D721Med (cell line): ENCODE results near the gene DHRS13.
"Not testable (repeated sequence)": the region's sequence is repeated elsewhere in the genome, so short reads cannot be mapped to it uniquely, and the experiment has no call there.

Source experiments
- DNase-seq: peaks from one replicate; pipeline ENCODE4 v3.0.0; 2011; ENCODE audit warnings: low spot score; ENCODE audit not compliant: insufficient read length
- FAIRE-seq: peaks from 2 replicates; lab custom pipeline; 2011; peaks lifted over from hg19 to GRCh38; lab: Jason Lieb, UNC
- TF ChIP-seq, protein P1 (sequence below): IDR thresholded peaks from 2 replicates; pipeline ENCODE4 v1.5.1; 2012; ENCODE audit warnings: mild to moderate bottlenecking, control low read depth; ENCODE audit not compliant: insufficient read depth; ENCODE audit errors: missing control alignments

The DHRS13 gene

DNA sequence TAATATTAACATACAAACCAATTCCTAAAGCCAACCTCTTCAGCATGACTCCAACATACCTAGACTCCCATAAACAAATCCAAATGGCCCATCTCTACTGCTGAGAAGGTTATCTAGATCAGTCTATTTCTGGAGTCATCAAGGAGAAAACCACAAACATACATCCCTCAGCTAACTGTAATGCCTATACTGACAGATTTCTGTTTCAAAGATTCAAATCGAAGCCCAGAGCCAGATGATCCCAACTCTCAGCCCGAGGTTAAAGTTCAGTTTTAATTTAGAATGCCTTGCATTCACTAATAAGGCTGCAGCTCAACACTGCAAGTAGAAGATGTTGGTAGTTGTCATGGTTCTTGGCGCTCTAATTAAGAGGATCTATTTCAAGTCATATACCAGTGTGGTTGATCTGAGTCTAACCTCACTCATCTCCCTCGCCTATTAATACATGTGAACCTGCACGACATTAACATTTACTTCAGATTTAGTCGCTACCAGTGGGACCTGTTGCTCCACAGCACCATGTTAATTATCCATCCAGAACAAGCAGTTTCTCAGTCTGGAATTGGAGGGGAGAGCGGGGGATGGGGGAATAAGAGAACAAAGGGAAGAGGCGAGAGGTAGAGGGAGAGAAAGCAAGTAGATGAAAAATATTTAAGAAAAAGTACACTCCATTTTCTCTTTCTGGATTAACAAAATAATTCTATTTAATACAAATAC, 33.0 kb upstream of the DHRS13 start:
- FAIRE-seq, result no peak
- TF ChIP-seq, protein P1, sequence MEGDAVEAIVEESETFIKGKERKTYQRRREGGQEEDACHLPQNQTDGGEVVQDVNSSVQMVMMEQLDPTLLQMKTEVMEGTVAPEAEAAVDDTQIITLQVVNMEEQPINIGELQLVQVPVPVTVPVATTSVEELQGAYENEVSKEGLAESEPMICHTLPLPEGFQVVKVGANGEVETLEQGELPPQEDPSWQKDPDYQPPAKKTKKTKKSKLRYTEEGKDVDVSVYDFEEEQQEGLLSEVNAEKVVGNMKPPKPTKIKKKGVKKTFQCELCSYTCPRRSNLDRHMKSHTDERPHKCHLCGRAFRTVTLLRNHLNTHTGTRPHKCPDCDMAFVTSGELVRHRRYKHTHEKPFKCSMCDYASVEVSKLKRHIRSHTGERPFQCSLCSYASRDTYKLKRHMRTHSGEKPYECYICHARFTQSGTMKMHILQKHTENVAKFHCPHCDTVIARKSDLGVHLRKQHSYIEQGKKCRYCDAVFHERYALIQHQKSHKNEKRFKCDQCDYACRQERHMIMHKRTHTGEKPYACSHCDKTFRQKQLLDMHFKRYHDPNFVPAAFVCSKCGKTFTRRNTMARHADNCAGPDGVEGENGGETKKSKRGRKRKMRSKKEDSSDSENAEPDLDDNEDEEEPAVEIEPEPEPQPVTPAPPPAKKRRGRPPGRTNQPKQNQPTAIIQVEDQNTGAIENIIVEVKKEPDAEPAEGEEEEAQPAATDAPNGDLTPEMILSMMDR, result no peak
- DNase-seq, result no peak

GRCh38 chr17:28934508-28934907, 31.6 kb upstream of the DHRS13 start:
- FAIRE-seq, DNase-seq: not testable (repeated sequence)

GRCh38 chr17:28929787-28930186, 26.9 kb upstream of the DHRS13 start:
- FAIRE-seq (no peak), DNase-seq (no peak)
- TF ChIP-seq, protein P1, result no peak

DNA sequence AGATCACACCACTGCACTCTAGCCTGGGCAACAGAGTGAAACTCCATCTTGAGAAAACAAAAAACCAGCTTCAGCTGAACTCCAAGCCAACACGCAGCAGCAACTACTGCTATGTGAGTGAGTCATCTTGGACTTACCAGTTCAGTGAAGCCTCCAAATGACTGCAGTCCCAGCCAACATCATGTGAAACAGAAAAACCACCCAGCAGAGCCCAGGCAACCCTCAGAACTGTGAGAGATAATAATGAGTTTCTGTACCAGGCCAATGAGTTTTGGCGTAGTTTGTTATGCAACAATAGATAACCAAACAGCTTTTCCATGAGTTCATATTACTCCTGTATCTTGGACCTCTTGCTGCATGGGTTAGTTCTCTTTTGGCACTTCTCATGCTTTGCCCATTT, 25.2 kb upstream of the DHRS13 start:
- TF ChIP-seq, protein P1, result no peak
- FAIRE-seq, result no peak
- DNase-seq, result no peak

- TF ChIP-seq, protein P1, result no peak
- FAIRE-seq (no peak), DNase-seq (no peak)
These were observed 23.9 kb upstream of the DHRS13 start for GRCh38 chr17:28926786-28927185.

GRCh38 chr17:28926366-28926765, 23.5 kb upstream of the DHRS13 start:
- FAIRE-seq (no peak), DNase-seq (no peak)
- TF ChIP-seq, protein P1, result no peak

GRCh38 chr17:28925912-28926365, 23.1 kb upstream of the DHRS13 start:
- TF ChIP-seq, protein P1, result no peak
- FAIRE-seq, result no peak

More at GRCh38 chr17:28925912-28926365, 23.1 kb upstream of the DHRS13 start:
- no peak for DNase-seq
